NCI-H2029 treated with DMSO at 0.1 percent for 48 hours (cell line): Measurements from ENCODE around the gene SLC13A4.
"Not testable (repeated sequence)": the region's sequence is repeated elsewhere in the genome, so short reads cannot be mapped to it uniquely, and the experiment has no call there.

ENCODE experiments used
- DNase-seq: peaks from one replicate; lab custom pipeline; 2025; lab: John Stamatoyannopoulos, UW

The SLC13A4 gene

DNA sequence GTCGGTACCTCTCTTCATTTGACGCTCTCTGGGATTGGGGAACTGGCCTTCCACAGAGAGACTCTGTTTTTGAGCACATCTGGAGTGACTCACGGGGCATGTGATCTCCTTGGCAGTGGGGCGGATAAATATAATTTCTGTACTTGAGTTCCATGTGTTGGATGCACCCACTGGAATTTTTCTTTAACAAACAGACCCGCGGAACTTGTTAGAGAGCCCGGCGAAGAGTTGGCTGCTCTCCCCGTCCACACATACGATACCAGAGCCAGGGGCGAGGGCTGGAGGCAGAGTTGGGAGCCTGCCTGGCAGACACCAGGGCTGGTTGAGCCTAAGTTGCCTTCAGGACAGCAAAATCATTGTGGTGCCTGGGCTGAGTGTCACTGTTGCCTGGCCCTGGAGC lies 20.8 kb upstream of the SLC13A4 start, which contains the start of gene FAM180A:
Gene FAM180A (minus strand): TSS at position 44 of the 400 bp plus-strand sequence. CDS start 233 bp downstream, outside the sequence.
- DNase-seq: no peak

GRCh38 chr7:135747366-135747765 lies 19.4 kb upstream of the SLC13A4 start:
- DNase-seq: no peak

GRCh38 chr7:135745703-135746312 lies 17.8 kb upstream of the SLC13A4 start:
- no peak for DNase-seq

- no peak for DNase-seq
These were observed 17.1 kb upstream of the SLC13A4 start for GRCh38 chr7:135744938-135745702.

- DNase-seq: no peak
These were observed 16.1 kb upstream of the SLC13A4 start for GRCh38 chr7:135743907-135744731.

- DNase-seq: no peak
These were observed 14.4 kb upstream of the SLC13A4 start for GRCh38 chr7:135742371-135742770.

GRCh38 chr7:135741905-135742304 lies 13.9 kb upstream of the SLC13A4 start:
- no peak for DNase-seq

DNA sequence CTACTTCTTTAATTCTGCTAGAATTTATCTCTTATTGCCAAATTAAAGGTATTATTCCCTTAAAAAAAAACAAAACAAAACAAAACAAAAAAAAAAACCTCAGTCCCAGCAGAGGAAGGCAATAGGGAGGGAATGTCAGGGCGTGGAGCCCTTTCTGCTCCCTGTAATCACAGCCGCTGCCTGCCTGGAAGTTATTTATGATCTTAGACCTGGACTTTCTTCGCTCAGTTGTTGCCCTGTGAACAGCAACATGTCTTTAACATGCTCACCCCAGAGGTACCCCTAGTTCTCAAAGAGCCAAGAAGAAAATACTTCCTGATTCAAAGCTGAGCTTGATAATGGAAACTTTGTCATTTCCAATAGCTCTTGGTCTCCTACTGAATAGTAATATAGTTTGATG lies 12.9 kb upstream of the SLC13A4 start:
- no peak for DNase-seq

DNA sequence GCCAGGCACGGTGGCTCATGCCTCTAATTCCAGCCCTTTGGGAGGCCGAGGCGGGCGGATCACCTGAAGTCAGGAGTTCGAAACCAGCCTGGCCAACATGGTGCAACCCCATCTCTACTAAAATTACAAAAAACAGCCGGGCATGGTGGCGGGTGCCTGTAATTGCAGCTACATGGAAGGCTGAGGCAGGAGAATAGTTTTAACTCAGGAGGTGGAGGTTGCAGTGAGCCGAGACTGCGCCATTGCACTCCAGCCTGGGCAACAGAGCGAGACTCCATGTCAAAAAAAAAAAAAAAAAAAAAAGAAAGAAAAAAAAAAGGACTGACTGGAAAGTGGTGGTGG lies 9.3 kb upstream of the SLC13A4 start:
- not testable (repeated sequence) for DNase-seq

DNA sequence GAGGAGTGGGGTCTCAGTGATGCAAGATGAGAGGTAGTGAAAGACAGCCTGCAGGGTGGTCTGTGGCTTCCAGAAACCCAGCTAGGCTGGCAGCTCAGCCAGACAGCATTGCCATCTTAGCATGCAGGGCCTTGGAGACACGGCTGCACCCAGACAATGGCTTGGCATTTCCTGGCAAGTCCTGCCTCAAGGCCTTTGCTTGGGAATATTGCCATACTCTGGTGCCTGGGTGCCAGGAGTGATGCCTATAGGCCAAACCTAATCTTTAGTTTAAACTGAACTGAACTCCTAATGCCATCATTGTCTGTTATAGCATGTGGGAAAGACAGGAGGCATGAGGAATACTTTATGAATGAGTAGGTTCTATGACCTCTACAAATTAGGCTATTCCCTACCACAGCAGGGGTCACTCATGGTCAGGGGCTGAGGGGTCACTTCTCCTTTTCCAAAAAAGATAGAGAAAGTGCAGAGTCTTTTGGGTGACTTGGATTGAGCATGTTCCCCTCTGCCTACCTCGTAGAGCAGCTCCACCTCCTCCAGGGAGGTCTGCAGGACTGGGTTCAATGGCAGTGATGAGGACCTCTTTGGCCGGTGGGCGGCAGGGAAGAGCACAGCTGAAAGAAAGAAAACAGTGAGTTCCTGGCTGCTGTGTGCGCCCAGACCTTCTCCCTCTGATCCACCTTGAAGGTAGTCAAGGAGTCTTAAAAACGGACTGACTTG lies 8.8 kb upstream of the SLC13A4 start:
- DNase-seq: no peak

- DNase-seq: no peak
These were observed 6.3 kb upstream of the SLC13A4 start for GRCh38 chr7:135734343-135734689.

DNA sequence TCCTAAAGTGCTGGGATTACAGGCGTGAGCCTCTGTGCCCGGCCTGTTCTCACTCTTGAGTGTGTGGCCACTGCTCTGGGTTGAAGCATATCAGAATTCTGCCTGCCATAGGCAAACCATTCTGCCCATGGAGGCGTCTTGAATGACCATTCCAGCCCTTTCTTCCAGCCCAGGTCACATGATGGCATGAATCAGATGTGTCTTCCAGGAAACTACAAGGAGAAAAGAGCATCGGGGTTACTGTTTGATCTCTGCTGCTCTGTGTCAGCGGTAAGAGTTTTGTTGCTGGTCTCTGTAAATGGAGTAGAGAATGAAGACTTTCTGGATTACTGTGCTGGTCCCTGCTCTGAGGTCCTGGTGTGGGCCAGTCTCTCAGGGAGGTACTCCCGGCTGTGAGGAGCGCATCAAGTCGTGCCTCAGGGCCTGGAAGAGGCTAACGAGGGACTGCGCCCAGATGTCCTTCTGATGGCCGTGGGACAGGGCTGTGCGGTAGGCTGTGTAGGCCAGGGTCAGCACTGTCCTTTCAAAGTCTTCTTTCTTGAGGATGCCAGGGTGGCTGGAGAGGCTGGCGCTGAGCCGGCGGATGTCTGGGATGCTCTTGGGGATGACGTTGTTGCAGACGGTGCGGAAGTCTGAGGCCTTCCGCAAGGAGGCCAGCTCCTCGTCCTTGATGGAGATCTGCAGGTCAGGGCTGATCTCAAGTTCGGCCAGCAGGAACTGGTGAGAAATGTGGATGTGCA lies 5.8 kb upstream of the SLC13A4 start:
- no peak for DNase-seq

DNA sequence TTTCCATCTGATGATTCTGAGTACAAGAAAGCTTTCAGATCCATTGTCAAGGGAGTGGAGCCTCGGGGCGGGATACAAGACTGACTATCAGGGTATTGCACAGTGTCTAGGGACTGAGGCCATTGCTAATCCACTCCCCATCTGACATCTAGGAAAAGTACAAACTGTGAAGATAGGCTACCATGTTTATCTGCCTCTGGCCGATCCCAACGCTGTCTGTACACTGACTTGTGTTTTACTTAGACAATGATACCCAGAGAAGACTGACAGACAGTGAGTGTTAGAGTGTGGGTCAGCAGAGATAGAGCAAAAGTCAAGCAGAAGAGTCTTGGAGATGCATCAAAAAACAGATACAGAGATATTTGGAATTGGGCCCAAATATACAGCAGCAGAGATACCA lies 3.1 kb upstream of the SLC13A4 start:
- DNase-seq: no peak

DNA sequence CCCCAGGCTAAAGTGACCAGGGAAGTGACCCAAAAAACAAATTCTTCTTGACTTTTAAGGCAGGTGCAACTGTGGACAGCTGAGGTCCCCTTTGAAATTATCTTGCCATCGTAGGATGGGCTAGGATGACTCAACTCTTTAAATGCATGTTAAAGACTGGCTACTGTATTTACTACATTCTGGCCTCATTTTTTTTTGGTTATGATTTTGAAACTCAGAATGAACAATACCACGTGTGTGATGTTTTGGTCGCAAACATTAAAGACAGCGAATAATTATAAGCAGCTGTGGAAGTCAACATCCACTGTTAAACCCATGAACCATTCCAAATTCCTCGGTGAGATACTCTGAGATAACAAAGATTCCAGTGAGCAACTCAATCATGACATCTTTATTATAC lies 1.2 kb upstream of the SLC13A4 start:
- no peak for DNase-seq

DNA sequence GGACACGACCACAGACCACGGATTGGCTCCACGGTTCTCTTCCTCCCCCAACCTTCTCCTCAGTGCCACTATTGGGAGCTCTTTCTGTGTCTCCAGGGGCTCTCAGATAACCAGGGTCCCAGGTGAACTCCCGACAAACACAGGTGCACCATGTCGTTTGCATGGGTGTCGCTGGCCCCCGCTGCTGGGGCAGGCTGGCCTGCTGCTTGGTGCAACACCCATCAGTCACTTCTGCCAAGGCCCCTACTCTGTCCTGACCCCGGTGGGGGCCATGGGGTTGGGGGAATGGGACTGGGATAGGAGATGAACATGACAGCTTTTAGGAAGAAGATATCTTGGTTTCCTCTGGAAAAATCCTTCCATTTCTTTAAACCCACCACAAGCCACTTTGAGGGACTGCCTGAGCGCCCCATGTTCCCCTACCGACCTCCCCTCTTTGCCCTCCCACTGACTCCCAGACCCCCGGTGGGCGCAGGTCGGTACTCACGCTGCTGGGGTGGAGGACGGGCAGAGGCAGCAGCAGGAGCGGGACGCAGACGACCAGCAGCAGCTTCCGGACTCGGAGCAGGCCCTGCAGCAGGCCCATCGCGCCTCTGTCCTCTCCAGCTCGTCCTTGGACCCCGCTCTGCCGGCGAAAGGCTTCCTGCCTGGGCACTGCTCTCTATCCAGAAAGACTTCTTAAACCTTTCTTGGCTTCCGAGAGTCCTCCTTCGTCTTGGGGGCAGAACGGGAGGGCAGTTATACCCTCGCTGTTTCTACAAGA lies 894 bp downstream of the SLC13A4 start:
- no peak for DNase-seq

GRCh38 chr7:135726276-135726788 lies 1.7 kb downstream of the SLC13A4 start:
- DNase-seq: no peak

DNA sequence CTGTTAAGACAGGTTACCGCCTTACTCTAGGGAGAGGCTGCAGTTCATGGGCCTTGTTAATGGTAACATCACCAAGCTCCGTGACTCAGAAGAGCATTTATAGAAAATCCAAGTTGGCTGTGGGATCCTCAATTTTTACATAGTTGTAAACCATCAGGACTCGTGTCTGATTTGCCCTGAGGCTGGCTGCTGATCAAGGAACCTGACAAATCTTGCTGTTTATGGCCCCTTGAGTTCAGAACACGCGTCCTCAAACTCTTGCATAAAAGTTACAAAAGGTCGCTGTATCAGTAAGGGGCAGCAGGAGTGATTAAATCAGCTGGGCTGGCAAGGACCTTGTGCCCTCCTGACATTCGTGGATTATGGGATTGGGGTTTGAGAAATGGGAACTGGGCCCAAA lies 4.6 kb downstream of the SLC13A4 start:
- no peak for DNase-seq

GRCh38 chr7:135721198-135721820 lies 6.7 kb downstream of the SLC13A4 start:
- no peak for DNase-seq

DNA sequence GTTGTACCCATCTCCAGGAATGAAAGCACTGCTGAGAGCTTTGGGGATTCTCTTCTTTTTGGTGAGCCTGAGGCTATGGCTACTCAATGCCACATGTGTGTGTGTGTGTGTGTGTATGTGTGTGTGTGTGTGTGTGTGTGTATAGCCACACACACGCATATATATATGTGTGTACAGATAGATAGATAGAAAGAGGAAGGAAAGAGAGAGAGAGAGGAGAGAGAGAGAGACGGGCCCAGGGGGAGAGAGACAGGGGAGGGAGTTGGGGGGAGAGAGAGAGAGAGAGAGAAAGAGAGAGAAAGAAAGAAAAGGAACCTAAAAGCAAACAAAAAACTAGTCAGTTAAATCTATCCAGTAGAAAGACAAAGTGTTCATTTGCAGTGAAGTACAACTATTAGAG lies 8.3 kb downstream of the SLC13A4 start:
- no peak for DNase-seq

GRCh38 chr7:135718794-135719437 lies 9.1 kb downstream of the SLC13A4 start:
- no peak for DNase-seq
